GM18873 (cell line): Measurements from ENCODE around the gene ZGRF1.
"Not testable (repeated sequence)": the region's sequence is repeated elsewhere in the genome, so short reads cannot be mapped to it uniquely, and the experiment has no call there.

Source experiments
- ATAC-seq: cut with Tn5 transposase; IDR thresholded peaks from one replicate; pipeline ENCODE4 v1.9.1; 2021; ENCODE audit warnings: mild to moderate bottlenecking, moderate library complexity, moderate number of reproducible peaks; ENCODE audit not compliant: unreplicated experiment, low FRiP score

ZGRF1 gene

GRCh38 chr4:112636688-112637551, at the start of gene ZGRF1, which contains the start of gene LARP7:
TSS of gene ZGRF1 (minus strand) at chr4:112636909. CDS start at chr4:112633176, 3,733 bp downstream.
TSS of gene LARP7 (plus strand) at chr4:112637143. CDS start at chr4:112644670, 7,527 bp downstream.
- ATAC-seq, result peak; percentile 84

DNA sequence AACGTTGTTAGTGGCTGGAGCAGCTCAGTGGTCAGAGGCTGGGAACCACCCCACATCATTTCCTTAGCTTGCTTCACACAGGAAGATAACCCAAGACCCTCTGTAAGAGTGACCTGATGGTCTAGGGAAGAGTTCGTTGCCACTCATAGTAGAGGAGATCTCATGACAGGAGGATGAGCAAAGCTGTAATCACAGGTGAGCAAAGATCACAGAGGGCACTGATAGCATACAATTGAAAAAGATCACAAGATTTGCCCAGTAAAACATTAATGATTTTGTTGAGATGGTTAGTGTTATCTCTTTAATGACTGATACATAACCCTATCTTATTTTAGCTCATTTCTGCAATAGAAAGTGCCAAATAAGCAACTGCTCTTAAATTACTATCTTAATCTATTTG, 44.3 kb upstream of the ZGRF1 start:
- no peak for ATAC-seq

DNA sequence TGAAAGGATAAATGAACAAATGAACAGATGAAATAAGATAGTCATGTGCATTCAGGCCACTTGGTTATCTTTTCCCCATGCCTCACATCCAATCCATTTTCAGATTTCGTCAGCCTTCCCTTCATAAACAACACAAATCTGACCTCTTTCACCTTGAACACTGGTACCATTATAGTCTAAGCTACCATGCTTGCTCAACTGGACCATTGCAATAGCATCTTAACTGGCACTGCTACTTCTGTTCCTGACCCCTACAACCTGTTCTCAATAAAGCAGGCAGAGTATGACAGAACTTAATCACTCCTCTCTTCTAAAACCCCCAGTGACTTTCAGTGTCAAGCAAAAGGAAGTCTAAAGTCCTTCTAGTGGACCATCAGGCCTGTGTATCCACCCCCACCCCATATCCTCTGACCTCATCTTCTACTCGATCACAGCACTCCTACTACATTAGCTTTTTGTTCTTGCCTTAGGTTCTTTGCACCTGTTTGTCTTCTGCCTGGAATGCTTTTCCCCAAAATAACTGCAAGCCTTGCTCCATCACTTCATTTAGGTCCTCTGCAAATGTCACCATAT, 40.9 kb upstream of the ZGRF1 start:
- ATAC-seq, result no peak

GRCh38 chr4:112674376-112674775, 37.7 kb upstream of the ZGRF1 start:
- no peak for ATAC-seq

- no peak for ATAC-seq
Observed at GRCh38 chr4:112673686-112674085, 37.0 kb upstream of the ZGRF1 start.

DNA sequence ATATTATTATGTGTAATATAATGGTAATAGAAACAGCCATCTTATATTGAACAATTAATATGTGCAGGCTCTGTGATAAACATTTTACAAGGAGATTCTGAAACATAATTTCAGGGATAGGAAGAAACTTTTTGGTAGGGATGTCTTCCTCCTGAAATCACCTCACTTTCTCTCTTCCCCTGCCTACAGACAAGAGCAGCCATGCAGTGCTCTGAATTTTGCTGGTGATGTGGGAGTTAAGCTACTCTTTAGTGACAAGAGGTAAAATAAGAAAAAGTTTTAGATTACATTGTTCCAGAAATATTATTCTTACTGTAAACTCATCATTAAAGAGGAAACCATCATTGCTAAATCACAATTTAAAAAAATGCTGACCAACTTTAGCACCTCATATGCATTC, 36.4 kb upstream of the ZGRF1 start:
- ATAC-seq, result no peak

- no peak for ATAC-seq
Observed at GRCh38 chr4:112668131-112668530, 31.4 kb upstream of the ZGRF1 start.

DNA sequence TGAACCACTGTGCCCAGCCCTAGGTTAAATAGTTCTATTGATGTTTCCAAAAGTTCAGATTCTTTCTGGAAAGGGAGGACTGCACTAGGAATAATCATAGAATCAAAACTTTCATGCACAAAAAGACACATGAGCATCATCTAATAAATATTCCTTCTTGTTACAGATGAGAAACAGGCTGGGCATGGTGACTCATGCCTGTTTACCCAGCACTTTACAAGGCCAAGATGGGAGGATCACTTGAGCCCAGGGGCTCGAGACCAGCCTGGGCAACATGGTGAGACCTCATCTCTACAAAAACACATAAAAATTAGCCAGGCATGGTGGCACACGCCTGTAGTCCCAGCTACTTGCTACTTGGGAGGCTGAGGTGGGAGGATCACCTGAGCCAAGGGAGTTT, 27.9 kb upstream of the ZGRF1 start:
- no peak for ATAC-seq

DNA sequence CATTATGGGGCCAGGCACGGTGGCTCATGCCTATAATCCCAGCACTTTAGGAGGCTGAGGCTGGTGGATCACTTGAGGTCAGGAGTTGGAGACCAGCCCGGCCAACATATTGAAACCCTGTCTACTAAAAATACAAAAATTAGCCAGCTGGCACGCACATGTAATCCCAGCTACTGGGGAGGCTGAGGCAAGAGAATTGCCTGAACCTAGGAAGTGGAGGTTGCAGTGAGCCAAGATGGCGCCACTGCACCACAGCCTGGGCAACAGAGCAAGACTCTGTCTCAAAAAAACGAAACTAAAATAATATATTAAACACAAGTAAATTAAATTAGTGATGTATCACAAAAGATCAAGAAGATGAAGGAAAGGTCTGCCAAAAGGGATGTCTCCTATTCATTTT, 19.4 kb upstream of the ZGRF1 start:
- not testable (repeated sequence) for ATAC-seq

- ATAC-seq, result no peak
Observed at GRCh38 chr4:112655270-112655669, 18.6 kb upstream of the ZGRF1 start.

GRCh38 chr4:112652216-112652615, 15.5 kb upstream of the ZGRF1 start:
- ATAC-seq, result no peak

DNA sequence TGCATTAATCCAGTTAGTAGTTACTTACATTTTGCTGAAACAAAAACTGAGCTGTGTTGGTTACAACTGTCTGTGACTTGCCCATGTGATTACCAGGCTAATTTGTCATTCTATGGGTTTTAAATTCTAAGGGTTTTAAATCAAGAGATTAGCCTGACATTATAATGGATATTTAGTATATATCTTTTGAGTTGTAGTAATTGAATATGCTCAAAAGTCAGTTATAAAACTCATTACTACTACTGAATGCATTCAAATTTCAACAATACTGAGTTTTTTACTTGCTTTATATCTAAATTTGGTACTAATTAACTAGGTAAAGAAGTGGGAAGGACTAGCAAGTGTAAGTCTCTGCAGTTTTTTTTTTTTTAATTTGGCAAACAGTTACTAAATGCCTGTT, 14.9 kb upstream of the ZGRF1 start:
- no peak for ATAC-seq

GRCh38 chr4:112650332-112650731, 13.6 kb upstream of the ZGRF1 start:
- ATAC-seq, result no peak

GRCh38 chr4:112649055-112649408, 12.3 kb upstream of the ZGRF1 start:
- ATAC-seq, result no peak

- ATAC-seq, result no peak
Observed at GRCh38 chr4:112648263-112649054, 11.8 kb upstream of the ZGRF1 start.

DNA sequence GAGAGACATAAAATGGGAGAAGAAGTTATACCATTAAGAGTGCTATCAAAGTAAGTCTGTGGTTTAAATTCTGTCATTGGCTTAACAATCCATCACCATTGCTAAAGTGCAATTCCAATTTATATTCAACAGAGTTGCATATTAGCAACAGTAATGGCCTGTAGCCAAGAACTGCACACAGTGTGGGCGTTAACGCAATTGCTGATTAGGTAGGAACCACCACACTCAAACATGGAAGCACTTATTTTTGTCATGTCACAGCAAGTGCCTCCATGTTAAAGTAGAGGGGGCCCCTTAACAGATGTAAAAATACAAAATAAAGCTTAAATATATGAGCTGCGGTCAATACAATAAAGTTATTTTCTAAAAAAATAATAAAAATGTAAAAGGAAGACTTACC, 11.1 kb upstream of the ZGRF1 start:
- ATAC-seq, result no peak

GRCh38 chr4:112646632-112647537, 10.2 kb upstream of the ZGRF1 start:
- ATAC-seq, result no peak

GRCh38 chr4:112645541-112646329, 9.0 kb upstream of the ZGRF1 start:
- no peak for ATAC-seq
